Parathyroid adenoma (tissue), 2 donors: ENCODE measurements around the gene ATP8B1.

ENCODE experiments used
- H2AFZ ChIP-seq: fragments of 300-600 bp; sonication (generic); one replicate; pipeline ENCODE4 v1.7.0; 2017; ENCODE audit warnings: antibody characterized with exemption, mild to moderate bottlenecking
- H3K27ac ChIP-seq: fragments of 300-600 bp; sonication (generic); one replicate; pipeline ENCODE4 v1.7.0; 2017
- H3K27me3 ChIP-seq: fragments of 300-600 bp; sonication (generic); one replicate; pipeline ENCODE4 v1.7.0; 2017; ENCODE audit warnings: low read length; ENCODE audit not compliant: control insufficient read depth, insufficient read depth
- H3K36me3 ChIP-seq: fragments of 300-600 bp; sonication (generic); one replicate; pipeline ENCODE4 v1.7.0; 2017; ENCODE audit warnings: low read length; ENCODE audit not compliant: control insufficient read depth, insufficient read depth
- H3K4me1 ChIP-seq: fragments of 300-600 bp; sonication (generic); one replicate; pipeline ENCODE4 v1.7.0; 2017; ENCODE audit warnings: control low read depth
- H3K4me2 ChIP-seq: fragments of 300-600 bp; sonication (generic); one replicate; pipeline ENCODE4 v1.7.0; 2017; ENCODE audit warnings: low read length
- H3K4me3 ChIP-seq: fragments of 300-600 bp; sonication (generic); one replicate; pipeline ENCODE4 v1.7.0; 2017; ENCODE audit warnings: low read depth, low read length
- H3K79me2 ChIP-seq: fragments of 300-600 bp; sonication (generic); one replicate; pipeline ENCODE4 v1.7.0; 2017; ENCODE audit warnings: control low read depth
- H3K9ac ChIP-seq: fragments of 300-600 bp; sonication (generic); one replicate; pipeline ENCODE4 v1.7.0; 2017; ENCODE audit warnings: mild to moderate bottlenecking
- H3K9me3 ChIP-seq: fragments of 300-600 bp; sonication (generic); one replicate; pipeline ENCODE4 v1.7.0; 2017; ENCODE audit warnings: low read length; ENCODE audit not compliant: control insufficient read depth
- CTCF ChIP-seq: fragments of 300-600 bp; sonication (generic); IDR thresholded peaks from one replicate; pipeline ENCODE4 v1.7.0; 2017; ENCODE audit warnings: antibody characterized with exemption, mild to moderate bottlenecking
- donor health status: primary hyperparathyroidism.

ATP8B1 gene

DNA sequence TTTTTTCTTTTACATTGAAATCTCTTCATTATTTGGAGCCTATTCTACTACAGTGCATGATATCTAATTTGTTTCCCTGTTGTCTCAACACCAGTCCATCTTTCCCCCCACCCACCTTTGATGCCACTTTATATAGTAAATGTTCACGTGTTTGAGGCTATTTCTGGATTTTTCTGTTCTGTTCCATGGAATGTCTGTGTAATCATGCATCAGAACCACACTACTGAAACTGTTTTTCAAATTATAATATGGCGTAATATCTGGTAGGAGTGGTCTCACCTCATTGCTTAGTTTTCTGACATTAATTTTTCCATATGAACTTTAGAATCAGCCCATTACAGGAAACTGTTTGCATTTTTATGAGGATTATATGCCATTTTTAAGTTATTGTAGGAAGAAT lies 162.4 kb downstream of the ATP8B1 start:
- no peak overlapping the region for H3K9ac ChIP-seq
- H3K27ac ChIP-seq: no peak overlapping the region

DNA sequence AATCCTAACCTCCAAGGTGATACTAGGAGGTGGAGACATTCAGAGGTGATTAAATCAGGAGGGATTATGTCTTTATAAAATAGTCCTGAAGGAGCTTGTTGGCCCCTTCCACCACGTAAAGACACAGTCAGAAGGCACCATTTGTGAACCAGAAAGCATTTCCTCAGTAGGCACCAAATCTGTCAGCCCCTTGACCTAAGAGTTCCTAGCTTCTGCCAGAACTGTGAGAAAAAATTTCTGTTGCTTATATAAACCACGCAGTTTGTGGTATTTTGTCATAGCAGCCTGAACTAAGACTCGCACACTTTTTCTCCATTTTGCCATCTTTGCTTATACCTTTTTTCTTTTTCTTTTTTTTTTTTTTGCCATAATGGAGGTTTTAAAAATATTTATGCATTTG lies 162.9 kb downstream of the ATP8B1 start:
- TF ChIP-seq CTCF: no peak
- H3K9ac ChIP-seq: no peak overlapping the region
- H3K36me3 ChIP-seq: no peaks in the 10 kb centered on the region
- no peak overlapping the region for H3K27ac ChIP-seq
- no peaks in the 10 kb centered on the region for H3K9me3 ChIP-seq
- H3K27me3 ChIP-seq: no peaks in the 10 kb centered on the region
- no peak overlapping the region for H3K4me2 ChIP-seq
- peaks cover 3% of the 10 kb centered on the region for H3K4me1 ChIP-seq
- H2AFZ ChIP-seq: no peak overlapping the region
- H3K79me2 ChIP-seq: no peaks in the 10 kb centered on the region
- H3K4me3 ChIP-seq: no peak overlapping the region

More for the DNA sequence above, 162.4 kb downstream of the ATP8B1 start:
- Histone ChIP-seq H2AFZ (no peak overlapping the region), H3K4me2 (no peak overlapping the region), H3K27me3 (no peaks in the 10 kb centered on the region), H3K79me2 (no peaks in the 10 kb centered on the region), H3K4me3 (no peak overlapping the region), H3K4me1 (no peaks in the 10 kb centered on the region), H3K36me3 (no peaks in the 10 kb centered on the region), H3K9me3 (no peaks in the 10 kb centered on the region)
- TF ChIP-seq CTCF: no peak

DNA sequence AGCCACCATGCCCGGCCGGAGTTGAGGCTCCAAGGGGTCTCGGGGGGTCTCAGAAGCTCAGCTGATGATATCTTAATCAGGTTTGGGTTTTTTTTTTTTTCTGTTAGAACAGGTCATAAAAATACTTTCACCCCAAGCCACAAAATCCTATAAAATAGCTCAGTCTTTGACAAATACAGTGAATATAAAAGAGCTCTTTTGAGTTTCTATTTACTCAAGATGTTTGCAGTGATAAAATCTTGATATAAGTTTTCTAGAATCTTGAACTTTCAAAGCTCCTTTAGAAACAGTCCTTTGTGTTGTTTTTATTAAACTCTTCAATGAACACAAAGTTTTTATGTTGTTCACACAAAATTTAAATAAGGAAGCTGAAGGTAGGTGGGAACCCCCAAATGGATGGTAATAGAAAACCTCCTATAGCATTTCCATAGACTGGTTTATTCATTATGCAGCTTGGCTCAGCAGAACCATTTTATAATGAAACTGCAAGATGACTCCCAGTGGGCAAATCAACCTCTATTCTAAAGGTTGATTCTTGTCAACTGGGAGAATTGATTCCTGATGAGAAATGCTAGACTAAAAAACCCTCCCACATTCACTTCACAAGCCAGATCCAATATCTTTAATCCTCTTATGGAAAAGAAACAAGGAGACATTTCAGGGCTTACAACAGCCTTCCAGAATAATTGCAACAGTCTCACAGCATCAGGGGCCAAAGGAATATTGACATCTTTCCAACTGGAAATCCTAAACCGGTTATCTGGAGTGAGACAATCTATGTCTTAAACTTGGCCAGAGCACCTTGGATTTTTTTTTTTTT lies 167.9 kb downstream of the ATP8B1 start:
- no peaks in the 10 kb centered on the region for H3K36me3 ChIP-seq
- no peaks in the 10 kb centered on the region for H3K79me2 ChIP-seq
- H3K4me2 ChIP-seq: no peak overlapping the region
- H2AFZ ChIP-seq: no peak overlapping the region
- H3K4me1 ChIP-seq: peaks cover 3% of the 10 kb centered on the region
- H3K27me3 ChIP-seq: no peaks in the 10 kb centered on the region
- no peak overlapping the region for H3K27ac ChIP-seq
- no peak overlapping the region for H3K9ac ChIP-seq
- H3K9me3 ChIP-seq: no peaks in the 10 kb centered on the region
- H3K4me3 ChIP-seq: no peak overlapping the region
- TF ChIP-seq CTCF: no peak

DNA sequence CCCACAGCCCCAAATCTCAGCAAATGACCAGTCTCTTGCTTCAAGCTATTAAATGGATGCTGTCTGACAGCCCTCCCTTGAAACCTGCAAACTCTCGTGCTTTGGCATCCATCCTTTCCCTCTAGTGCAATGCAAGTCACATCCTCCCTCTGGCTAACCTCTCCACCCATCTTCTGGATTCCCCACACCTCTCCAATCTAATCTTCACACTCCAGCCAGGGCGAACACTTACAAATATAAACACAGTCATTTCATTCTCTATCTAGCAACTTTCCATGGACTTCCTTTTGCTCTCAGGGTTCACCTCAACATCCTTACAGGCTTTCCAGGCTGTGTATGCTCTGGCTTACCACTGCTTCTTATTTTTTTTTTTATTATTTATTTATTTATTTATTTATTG lies 171.4 kb downstream of the ATP8B1 start:
- no peak for TF ChIP-seq CTCF

More for the DNA sequence above, 171.4 kb downstream of the ATP8B1 start:
- Histone ChIP-seq H3K4me2 (no peak overlapping the region), H3K9me3 (no peaks in the 10 kb centered on the region), H3K27ac (no peak overlapping the region), H3K27me3 (no peaks in the 10 kb centered on the region), H3K36me3 (no peaks in the 10 kb centered on the region), H3K4me1 (peaks cover 3% of the 10 kb centered on the region), H3K79me2 (no peaks in the 10 kb centered on the region), H3K4me3 (no peak overlapping the region), H3K9ac (no peak overlapping the region), H2AFZ (no peak overlapping the region)
